Central memory CD8-positive, alpha-beta T cell (primary cell): Measurements from ENCODE around the gene C1GALT1.

Source experiments
- ATAC-seq: fragments of 150-1000 bp; cut with Tn5 transposase; replicated peaks from 2 replicates; pipeline ENCODE4 v1.10.0; 2022; ENCODE audit warnings: mild to moderate bottlenecking, moderate FRiP score, moderate number of reproducible peaks; ENCODE audit not compliant: poor library complexity, severe bottlenecking; ENCODE audit errors: extremely low read depth
- DNase-seq, 2 donors: peaks; one replicate each; pipeline ENCODE4 v3.0.0; 2021; ENCODE audit warnings: low spot score in 2 of 2
- H3K27ac Mint-ChIP-seq: one replicate; pipeline ENCODE4 v1.8.0; 2022; ENCODE audit warnings: low read depth, mild to moderate bottlenecking, moderate library complexity, mixed read lengths
- H3K27me3 Mint-ChIP-seq: one replicate; pipeline ENCODE4 v1.8.0; 2022; ENCODE audit warnings: mixed read lengths
- H3K36me3 Mint-ChIP-seq: one replicate; pipeline ENCODE4 v1.8.0; 2022; ENCODE audit warnings: mild to moderate bottlenecking, moderate library complexity, mixed read lengths; ENCODE audit not compliant: insufficient read depth
- H3K4me1 Mint-ChIP-seq: one replicate; pipeline ENCODE4 v1.8.0; 2022; ENCODE audit warnings: mixed read lengths
- H3K4me3 Mint-ChIP-seq: one replicate; pipeline ENCODE4 v1.8.0; 2022; ENCODE audit warnings: mild to moderate bottlenecking, moderate library complexity, mixed read lengths
- H3K9me3 Mint-ChIP-seq: one replicate; pipeline ENCODE4 v1.8.0; 2022; ENCODE audit warnings: mixed read lengths

C1GALT1 gene

DNA sequence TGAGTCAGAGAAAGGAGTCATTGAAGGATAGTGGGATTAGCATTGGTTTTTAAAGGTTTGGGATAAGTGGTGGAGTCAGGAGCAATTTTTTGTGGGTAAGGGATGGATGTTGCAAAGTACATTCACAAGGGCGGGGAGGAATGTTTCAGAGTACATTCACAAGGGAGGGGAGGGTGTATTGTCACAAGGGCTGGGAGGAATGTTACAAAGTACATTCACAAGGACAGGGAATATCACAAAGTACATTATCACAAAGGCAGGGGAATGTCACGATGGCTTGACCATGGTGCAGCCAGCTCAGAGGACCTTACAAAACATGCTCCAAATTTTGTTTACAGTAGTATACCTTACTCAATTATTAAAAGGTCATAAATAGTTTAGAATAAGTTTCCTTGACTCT lies 30.3 kb downstream of the C1GALT1 start:
- no peak for DNase-seq
- no peaks in the 10 kb centered on the region for H3K9me3 Mint-ChIP-seq
- H3K4me3 Mint-ChIP-seq, result no peak overlapping the region
- H3K27ac Mint-ChIP-seq, result no peak overlapping the region
- peaks cover 35% of the 10 kb centered on the region for H3K4me1 Mint-ChIP-seq
- no peaks in the 10 kb centered on the region for H3K27me3 Mint-ChIP-seq
- peaks cover 18% of the 10 kb centered on the region for H3K36me3 Mint-ChIP-seq
- ATAC-seq, result no peak

- Mint-ChIP-seq H3K27me3 (no peaks in the 10 kb centered on the region), H3K27ac (no peak overlapping the region), H3K4me3 (no peak overlapping the region), H3K36me3 (peaks cover 15% of the 10 kb centered on the region), H3K9me3 (no peaks in the 10 kb centered on the region), H3K4me1 (peaks cover 38% of the 10 kb centered on the region)
- no peak for ATAC-seq
- DNase-seq, result no peak
Measured at GRCh38 chr7:7214398-7215347, 32.3 kb downstream of the C1GALT1 start.

- peaks cover 16% of the 10 kb centered on the region for H3K36me3 Mint-ChIP-seq
- H3K9me3 Mint-ChIP-seq, result no peaks in the 10 kb centered on the region
- peaks cover 31% of the 10 kb centered on the region for H3K4me1 Mint-ChIP-seq
Measured at GRCh38 chr7:7216279-7216678, 33.9 kb downstream of the C1GALT1 start.

DNA sequence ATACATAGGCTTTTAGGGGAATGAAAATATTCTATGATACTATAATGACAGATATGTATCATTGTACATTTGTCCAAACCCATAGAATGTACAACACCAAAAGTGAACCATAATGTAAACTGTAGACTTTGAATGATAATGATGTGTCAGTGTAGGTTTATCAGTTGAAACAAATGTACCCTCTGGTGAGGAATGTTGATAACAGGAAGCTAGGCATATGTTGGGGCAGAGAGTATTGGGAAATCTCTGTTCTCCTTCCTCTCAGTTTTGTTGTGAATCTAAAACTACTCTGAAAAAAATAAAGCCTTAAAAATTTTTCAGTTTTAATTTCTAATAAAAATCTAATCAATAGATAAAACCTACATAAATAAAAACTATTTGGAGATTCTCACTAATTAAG lies 36.9 kb downstream of the C1GALT1 start:
- Mint-ChIP-seq H3K9me3 (no peaks in the 10 kb centered on the region), H3K27me3 (no peaks in the 10 kb centered on the region), H3K27ac (no peak overlapping the region), H3K36me3 (peaks cover 18% of the 10 kb centered on the region), H3K4me1 (peaks cover 44% of the 10 kb centered on the region), H3K4me3 (no peak overlapping the region)
- DNase-seq (no peak), ATAC-seq (no peak)

More at GRCh38 chr7:7216279-7216678, 33.9 kb downstream of the C1GALT1 start:
- Mint-ChIP-seq H3K27ac (no peak overlapping the region), H3K4me3 (no peak overlapping the region), H3K27me3 (no peaks in the 10 kb centered on the region)
- DNase-seq, result no peak
- no peak for ATAC-seq

GRCh38 chr7:7220821-7221220 lies 38.5 kb downstream of the C1GALT1 start:
- DNase-seq (no peak), ATAC-seq (no peak)
- H3K27ac Mint-ChIP-seq, result peak overlapping the region; percentile 41
- no peak overlapping the region for H3K4me3 Mint-ChIP-seq
- H3K36me3 Mint-ChIP-seq, result peaks cover 14% of the 10 kb centered on the region
- no peaks in the 10 kb centered on the region for H3K9me3 Mint-ChIP-seq
- peaks cover 55% of the 10 kb centered on the region for H3K4me1 Mint-ChIP-seq
- H3K27me3 Mint-ChIP-seq, result no peaks in the 10 kb centered on the region

DNA sequence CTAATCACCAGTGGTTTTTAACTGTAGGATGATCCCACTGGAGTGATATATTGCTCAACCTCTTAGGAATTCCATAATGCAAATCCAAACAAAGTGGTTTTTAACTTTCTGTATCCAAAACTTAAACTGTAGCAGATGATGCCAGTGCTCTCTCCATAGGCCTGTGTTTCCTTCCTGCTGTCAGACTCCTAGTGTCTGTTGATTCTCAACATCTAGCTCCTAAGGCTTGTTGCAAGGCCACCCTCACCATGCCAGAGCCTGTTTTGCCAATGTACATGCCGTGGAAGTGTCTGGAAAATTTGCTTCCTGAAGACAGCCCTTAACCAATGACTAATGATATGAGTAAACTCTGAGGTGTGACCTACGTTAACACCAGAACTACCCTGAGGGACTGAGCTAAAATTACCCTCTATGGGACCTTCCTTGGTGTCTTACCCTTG lies 39.3 kb downstream of the C1GALT1 start:
- Mint-ChIP-seq H3K27me3 (no peaks in the 10 kb centered on the region), H3K4me1 (peaks cover 53% of the 10 kb centered on the region), H3K36me3 (peaks cover 12% of the 10 kb centered on the region), H3K4me3 (no peak overlapping the region), H3K27ac (peak overlapping the region; percentile 41), H3K9me3 (no peaks in the 10 kb centered on the region)
- DNase-seq (no peak), ATAC-seq (no peak)

DNA sequence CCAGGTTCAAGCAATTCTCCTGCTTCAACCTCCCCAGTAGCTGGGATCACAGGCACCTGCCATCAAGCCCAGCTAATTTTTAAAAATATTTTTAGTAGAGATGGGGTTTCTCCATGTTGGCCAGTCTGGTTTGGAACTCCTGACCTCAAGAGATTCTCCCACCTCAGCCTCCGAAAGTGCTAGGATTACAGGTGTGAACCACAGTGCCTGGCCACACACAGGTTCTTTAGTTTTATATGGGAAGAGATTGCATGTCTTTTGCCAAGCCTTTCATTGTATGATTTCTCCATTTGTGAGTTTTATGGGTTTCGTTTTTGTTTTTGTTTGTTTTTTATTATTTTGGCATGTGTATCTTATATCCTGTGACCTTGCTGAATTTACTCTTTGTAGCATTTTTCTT lies 40.9 kb downstream of the C1GALT1 start:
- H3K4me1 Mint-ChIP-seq, result peaks cover 41% of the 10 kb centered on the region

GRCh38 chr7:7226407-7226806 lies 44.1 kb downstream of the C1GALT1 start:
- H3K4me1 Mint-ChIP-seq, result peaks cover 45% of the 10 kb centered on the region
- H3K27me3 Mint-ChIP-seq, result no peaks in the 10 kb centered on the region
- H3K27ac Mint-ChIP-seq, result no peak overlapping the region
- H3K4me3 Mint-ChIP-seq, result no peak overlapping the region
- DNase-seq, result no peak
- ATAC-seq, result no peak
- H3K9me3 Mint-ChIP-seq, result no peaks in the 10 kb centered on the region
- peaks cover 5% of the 10 kb centered on the region for H3K36me3 Mint-ChIP-seq

More for the DNA sequence above, 40.9 kb downstream of the C1GALT1 start:
- Mint-ChIP-seq H3K4me3 (no peak overlapping the region), H3K27me3 (no peaks in the 10 kb centered on the region), H3K36me3 (peaks cover 8% of the 10 kb centered on the region), H3K9me3 (no peaks in the 10 kb centered on the region), H3K27ac (no peak overlapping the region)
- no peak for ATAC-seq
- no peak for DNase-seq

DNA sequence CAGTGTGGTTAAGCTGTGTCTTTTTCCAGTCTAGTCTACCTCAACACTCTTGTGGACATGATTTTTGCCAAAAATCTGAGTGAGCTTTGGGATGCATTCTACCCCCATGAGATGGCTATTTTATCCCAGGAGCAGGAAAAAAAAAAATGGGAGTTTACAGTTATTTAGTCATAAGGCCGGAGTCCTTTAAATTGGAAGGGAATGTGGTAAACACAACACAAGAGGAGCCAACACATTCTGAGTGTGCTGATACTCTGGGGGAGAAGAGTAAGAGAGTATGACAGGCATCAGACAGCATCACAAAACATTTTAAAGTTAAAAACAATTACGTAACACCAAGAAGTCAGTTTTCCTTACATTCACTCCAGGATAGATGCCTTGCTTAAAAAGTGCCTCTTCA lies 46.1 kb downstream of the C1GALT1 start:
- H3K4me1 Mint-ChIP-seq, result peaks cover 45% of the 10 kb centered on the region
- ATAC-seq (no peak), DNase-seq (no peak)
- H3K27ac Mint-ChIP-seq, result no peak overlapping the region
- peaks cover 2% of the 10 kb centered on the region for H3K36me3 Mint-ChIP-seq
- no peak overlapping the region for H3K4me3 Mint-ChIP-seq
- H3K9me3 Mint-ChIP-seq, result no peaks in the 10 kb centered on the region
- H3K27me3 Mint-ChIP-seq, result no peaks in the 10 kb centered on the region

DNA sequence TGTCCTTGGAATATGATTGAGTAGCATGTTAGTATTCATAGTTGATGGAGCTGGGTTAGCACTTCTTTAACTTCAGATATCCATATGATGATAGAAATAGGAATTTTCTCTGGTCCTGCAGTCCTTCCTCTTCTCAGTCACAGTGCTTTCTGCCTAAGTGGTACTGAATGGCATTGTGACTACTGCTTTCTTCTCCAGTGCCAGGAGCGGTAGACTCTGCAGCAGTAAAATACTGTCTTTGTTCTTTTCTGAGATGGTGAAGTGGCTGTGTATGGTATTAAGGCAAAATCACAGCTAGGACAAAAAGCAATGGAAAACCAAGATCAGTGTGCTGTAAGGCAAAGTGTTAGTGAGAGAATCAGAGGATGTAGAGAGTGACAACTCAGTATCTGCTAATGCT lies 46.6 kb downstream of the C1GALT1 start:
- Mint-ChIP-seq H3K27ac (no peak overlapping the region), H3K9me3 (no peaks in the 10 kb centered on the region), H3K36me3 (peaks cover 1% of the 10 kb centered on the region), H3K27me3 (no peaks in the 10 kb centered on the region), H3K4me1 (peaks cover 44% of the 10 kb centered on the region), H3K4me3 (no peak overlapping the region)
- DNase-seq (no peak), ATAC-seq (no peak)

- DNase-seq (no peak), ATAC-seq (no peak)
- peaks cover 8% of the 10 kb centered on the region for H3K36me3 Mint-ChIP-seq
- H3K27ac Mint-ChIP-seq, result no peak overlapping the region
- no peaks in the 10 kb centered on the region for H3K27me3 Mint-ChIP-seq
- H3K4me1 Mint-ChIP-seq, result peaks cover 40% of the 10 kb centered on the region
- no peak overlapping the region for H3K4me3 Mint-ChIP-seq
- no peaks in the 10 kb centered on the region for H3K9me3 Mint-ChIP-seq
Measured at GRCh38 chr7:7231000-7231399, 48.7 kb downstream of the C1GALT1 start.

DNA sequence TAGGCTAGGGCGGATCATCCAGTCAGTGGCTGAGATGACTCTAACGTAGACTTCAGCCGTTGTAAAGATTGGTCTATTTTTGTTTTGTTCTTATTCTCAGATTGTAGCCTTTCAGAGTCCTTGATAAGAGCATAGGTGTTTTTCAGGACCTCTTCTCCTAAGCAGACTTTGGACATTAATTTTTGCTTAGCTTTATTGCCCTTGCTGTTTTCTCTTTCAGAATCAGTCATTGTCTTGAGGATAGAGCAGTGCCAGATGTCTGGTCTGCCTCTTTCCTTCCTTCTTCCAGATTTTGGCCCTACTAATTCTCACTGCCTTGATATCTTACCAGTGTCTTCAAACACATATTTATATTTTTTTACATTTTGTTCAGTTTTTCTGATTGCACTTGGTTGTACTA lies 49.5 kb downstream of the C1GALT1 start:
- DNase-seq (no peak), ATAC-seq (no peak)
- H3K27ac Mint-ChIP-seq, result peak overlapping the region; percentile 11
- H3K9me3 Mint-ChIP-seq, result no peaks in the 10 kb centered on the region
- H3K36me3 Mint-ChIP-seq, result peaks cover 14% of the 10 kb centered on the region
- H3K27me3 Mint-ChIP-seq, result no peaks in the 10 kb centered on the region
- no peak overlapping the region for H3K4me3 Mint-ChIP-seq
- H3K4me1 Mint-ChIP-seq, result peaks cover 42% of the 10 kb centered on the region

- no peaks in the 10 kb centered on the region for H3K27me3 Mint-ChIP-seq
- no peak for ATAC-seq
- no peaks in the 10 kb centered on the region for H3K9me3 Mint-ChIP-seq
- peaks cover 45% of the 10 kb centered on the region for H3K4me1 Mint-ChIP-seq
- no peak overlapping the region for H3K4me3 Mint-ChIP-seq
- peaks cover 33% of the 10 kb centered on the region for H3K36me3 Mint-ChIP-seq
- H3K27ac Mint-ChIP-seq, result no peak overlapping the region
- DNase-seq, result no peak
Measured at GRCh38 chr7:7235347-7235746, 53.0 kb downstream of the C1GALT1 start.
